Measurements from ENCODE around the gene IRF2. TPM values are rescaled to one million over a fixed set of nuclear protein-coding genes. Genes with fewer than 3 reads are reported as not detected.
A peak's percentile ranks its signal among the peaks of the same experiment; 100 is the strongest.

The IRF2 gene
- total and polyA plus RNA-seq, 2 donors (not counting 1 experiment from before 2014, with no cell fraction given): 67.8 to 68.2 TPM

DNA sequence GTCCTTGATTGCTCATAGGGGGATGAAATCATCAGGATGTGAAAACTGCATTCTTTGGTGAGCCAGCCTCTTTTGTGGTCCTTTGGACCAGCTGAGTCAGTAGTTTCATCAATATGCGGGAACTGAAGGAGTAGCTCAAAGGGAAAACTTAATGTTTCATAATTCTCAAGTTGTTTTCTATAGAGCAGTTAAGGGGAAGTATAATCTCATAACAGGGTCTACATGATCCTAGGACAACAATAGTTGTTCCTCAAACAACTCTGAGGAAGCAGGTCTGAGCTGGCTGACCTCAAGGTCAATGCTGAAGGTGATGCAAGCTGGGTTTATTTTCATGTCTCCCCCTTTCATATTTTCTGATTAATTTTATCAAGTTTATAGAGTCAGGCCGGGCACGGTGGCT is 36.1 kb upstream of the IRF2 start:
- Histone ChIP-seq H3K79me2 (ENCODE audit: control insufficient read depth, insufficient read depth, low read length) (no peaks in the 10 kb centered on the region), H3K36me3 (replicated peaks in 1 of 2; ENCODE audit: control extremely low read depth in 1 of 2, control insufficient read depth in 1 of 2, extremely low read depth in 1 of 2, insufficient read depth in 2 of 2, low read length in 1 of 2) (no peaks in the 10 kb centered on the region), H3K27me3 (replicated peaks in 1 of 4; ENCODE audit: control extremely low read depth in 1 of 4, control insufficient read depth in 3 of 4, insufficient read depth in 4 of 4, low read length in 3 of 4) (no peaks in the 10 kb centered on the region), H3K27ac (ENCODE audit: low read length in 2 of 2) (no peak overlapping the region), H3K9ac (ENCODE audit: low read length) (no peak overlapping the region), H3K4me1 (ENCODE audit: control insufficient read depth in 2 of 2, insufficient read depth in 2 of 2, low read length in 2 of 2) (peaks cover 30 to 41% of the 10 kb centered on the region in 2 donors), H3K4me3 (ENCODE audit: control extremely low read depth in 1 of 5, extremely low read depth in 1 of 5, insufficient read depth in 1 of 5, low read depth in 2 of 5, low read length in 4 of 5) (no peak overlapping the region), H2AFZ (ENCODE audit: insufficient read depth, low read depth, low read length, poor library complexity, severe bottlenecking) (no peak overlapping the region), H3K9me3 (ENCODE audit: control extremely low read depth in 1 of 3, control insufficient read depth in 2 of 3, insufficient read depth in 1 of 3, low read length in 2 of 3) (no peaks in the 10 kb centered on the region), H3K4me2 (replicated peaks; ENCODE audit: low read depth, low read length, poor library complexity, severe bottlenecking) (no peak overlapping the region), H4K20me1 (ENCODE audit: control insufficient read depth, insufficient read depth, low read length, poor library complexity, severe bottlenecking) (no peaks in the 10 kb centered on the region)
- intact Hi-C loops (cut with micrococcal nuclease): no loop called here
- H3K9me3 Mint-ChIP-seq (ENCODE audit: insufficient read depth): no peaks in the 10 kb centered on the region
- no peak overlapping the region for H3K4me3 Mint-ChIP-seq
- POLR2A ChIA-PET: no interaction called here
- no CpG with 5 or more reads among the region's 3 CpGs for WGBS (ENCODE audit: insufficient coverage)
- peak overlapping the region; percentile 26 for H3K27ac Mint-ChIP-seq
- no peak for DNase-seq
- no peaks in the 10 kb centered on the region for H3K27me3 Mint-ChIP-seq
- peaks cover 38% of the 10 kb centered on the region for H3K4me1 Mint-ChIP-seq
- CTCF ChIA-PET: no interaction called here
- no peak for ATAC-seq (ENCODE audit: low read depth)
- TF ChIP-seq EZH2 (IDR thresholded peaks at IDR 0.05; ENCODE audit: borderline replicate concordance, insufficient read depth, low read depth, low read length, poor library complexity, severe bottlenecking): no peak
- no peak for TF ChIP-seq CTCF (IDR thresholded peaks at IDR 0.05)

DNA sequence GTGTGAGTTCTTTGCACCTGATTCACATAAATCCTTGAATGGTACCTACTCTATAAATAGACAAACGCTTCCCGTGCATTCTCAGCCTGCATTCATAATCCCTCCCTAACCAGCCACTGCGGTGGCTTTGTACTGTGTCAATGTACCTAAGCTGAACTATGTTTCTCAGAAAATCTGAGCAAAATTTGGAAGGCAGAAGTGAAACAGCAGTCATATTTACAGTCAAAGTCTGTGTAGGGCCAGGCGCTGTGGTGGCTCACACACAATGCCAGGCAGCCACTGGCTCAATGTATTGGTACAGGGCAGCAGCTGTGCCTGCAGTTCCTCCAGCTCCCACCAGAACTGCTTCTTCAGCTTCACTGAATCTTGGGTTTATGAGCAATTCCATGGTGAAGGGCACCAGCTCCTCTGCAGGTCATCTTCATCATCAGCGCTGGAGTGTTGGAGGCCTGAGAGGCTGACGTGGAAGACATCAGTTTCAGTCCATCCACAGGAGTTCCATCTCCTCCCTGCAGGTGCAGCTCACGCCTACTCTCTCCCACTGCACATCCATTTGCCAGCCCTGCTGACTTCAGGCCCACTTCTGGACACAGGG is 32.3 kb upstream of the IRF2 start:
- peak overlapping the region; percentile 71 for H2AFZ ChIP-seq (ENCODE audit: insufficient read depth, low read depth, low read length, poor library complexity, severe bottlenecking)
- TF ChIP-seq EZH2 (IDR thresholded peaks at IDR 0.05; ENCODE audit: borderline replicate concordance, insufficient read depth, low read depth, low read length, poor library complexity, severe bottlenecking): no peak
- TF ChIP-seq CTCF (IDR thresholded peaks at IDR 0.05): peak; percentile 73
- H3K27ac ChIP-seq (ENCODE audit: low read length in 2 of 2): peak overlapping the region; percentile 48 to 69
- H3K4me3 Mint-ChIP-seq: peak overlapping the region; percentile 61
- peak overlapping the region; percentile 81 for H3K27ac Mint-ChIP-seq
- WGBS (ENCODE audit: insufficient coverage): 28% methylated on average over 3 of the region's 7 CpGs
- peak overlapping the region; percentile 72 for H3K4me2 ChIP-seq (replicated peaks; ENCODE audit: low read depth, low read length, poor library complexity, severe bottlenecking)
- no peaks in the 10 kb centered on the region for H3K27me3 Mint-ChIP-seq
- intact Hi-C loops (cut with micrococcal nuclease): loop anchor here (1.0 kb wide), 3 partner anchors 31 to 238 kb away; partner anchors contain the start of gene IRF2
- no peaks in the 10 kb centered on the region for H3K27me3 ChIP-seq (replicated peaks in 1 of 4; ENCODE audit: control extremely low read depth in 1 of 4, control insufficient read depth in 3 of 4, insufficient read depth in 4 of 4, low read length in 3 of 4)
- peaks cover 5% of the 10 kb centered on the region for H3K79me2 ChIP-seq (ENCODE audit: control insufficient read depth, insufficient read depth, low read length)
- peaks cover 45% of the 10 kb centered on the region for H3K4me1 Mint-ChIP-seq
- peak; percentile 82 for DNase-seq
- no peaks in the 10 kb centered on the region for H3K36me3 ChIP-seq (replicated peaks in 1 of 2; ENCODE audit: control extremely low read depth in 1 of 2, control insufficient read depth in 1 of 2, extremely low read depth in 1 of 2, insufficient read depth in 2 of 2, low read length in 1 of 2)
- POLR2A ChIA-PET: interaction anchor here (0.6 to 2.0 kb wide), 5 partner anchors 18 to 32 kb away, joined by 3 to 10 read pairs (median 5); partner anchors contain the start of gene IRF2
- H3K4me1 ChIP-seq (ENCODE audit: control insufficient read depth in 2 of 2, insufficient read depth in 2 of 2, low read length in 2 of 2): peaks cover 43 to 48% of the 10 kb centered on the region in 2 donors
- peak overlapping the region in 1 of 5 experiments; percentile 24 for H3K4me3 ChIP-seq (ENCODE audit: control extremely low read depth in 1 of 5, extremely low read depth in 1 of 5, insufficient read depth in 1 of 5, low read depth in 2 of 5, low read length in 4 of 5)
- no peaks in the 10 kb centered on the region for H3K9me3 ChIP-seq (ENCODE audit: control extremely low read depth in 1 of 3, control insufficient read depth in 2 of 3, insufficient read depth in 1 of 3, low read length in 2 of 3)
- no peaks in the 10 kb centered on the region for H3K9me3 Mint-ChIP-seq (ENCODE audit: insufficient read depth)
- peak; percentile 99 for ATAC-seq (ENCODE audit: low read depth)
- CTCF ChIA-PET: interaction anchor here (0.7 to 5.4 kb wide), 22 partner anchors 8 to 244 kb away, joined by 3 to 23 read pairs (median 4); partner anchors contain the start of gene IRF2
- no peaks in the 10 kb centered on the region for H4K20me1 ChIP-seq (ENCODE audit: control insufficient read depth, insufficient read depth, low read length, poor library complexity, severe bottlenecking)
- no peak overlapping the region for H3K9ac ChIP-seq (ENCODE audit: low read length)
